Mucosa of descending colon (tissue), 3 donors: Measurements from ENCODE around the gene CHST3. TPM values are rescaled to one million over a fixed set of nuclear protein-coding genes. Genes with fewer than 3 reads are reported as not detected.

Experiments used
- ATAC-seq: fragments of 200-7000 bp; cut with Tn5 transposase; one replicate; pipeline ENCODE4 v1.9.1; 2020; ENCODE audit warnings: mild to moderate bottlenecking, moderate library complexity
- DNase-seq, 3 donors: peaks; one replicate each; pipeline ENCODE4 v3.0.0-alpha.2; 2020
- H3K36me3 ChIP-seq: fragments of 200-600 bp; one replicate; pipeline ENCODE4 v1.8.0; 2021; ENCODE audit warnings: low read depth, mild to moderate bottlenecking
- H3K4me1 ChIP-seq: fragments of 200-600 bp; one replicate; pipeline ENCODE4 v1.8.0; 2021; ENCODE audit warnings: low read depth, mild to moderate bottlenecking
- H3K4me3 ChIP-seq: fragments of 200-600 bp; one replicate; pipeline ENCODE4 v1.8.0; 2021; ENCODE audit warnings: mild to moderate bottlenecking
- H3K9me3 ChIP-seq: fragments of 200-600 bp; one replicate; pipeline ENCODE4 v1.8.0; 2021; ENCODE audit warnings: mild to moderate bottlenecking
- CTCF ChIP-seq: fragments of 200-600 bp; IDR thresholded peaks from one replicate; pipeline ENCODE4 v1.8.0; 2022; ENCODE audit warnings: antibody characterized with exemption, mild to moderate bottlenecking
- intact Hi-C, 2 donors: fragments of 100-400 bp; cut with DNase I in 1 of 2; cut with micrococcal nuclease in 1 of 2; formaldehyde crosslinking; loops; one replicate each; pipeline versions ENCODE4 v1.11.0 to v1.11.1; 2022; cut with DNase I, micrococcal nuclease
- total RNA-seq, 3 donors: library from RNA; stranded (reverse); fragmentation: NEBNext Ultra II Directional in 2 of 3; extraction: Animal tissue kit (Norgen Biotek cat#: 25700) in 2 of 3; gene quantifications; one replicate each; pipeline versions ENCODE4 v1.2.1 to v1.2.4, GENCODE V29; 2021 to 2023
- donor health status: DM: no; HTN: no; CAD: no; lungs with moderate emphysema.
- donor health status: DM: no; HTN: no; CAD: no.
- donor health status: DM: no; HTN: yes; CAD: no.

Gene CHST3
- total RNA-seq, 3 donors from 2014 or later, result 1.1 to 15.7 (median 3.1) TPM

GRCh38 chr10:72006026-72006425, 41.8 kb downstream of the CHST3 start:
- ATAC-seq (no peak), DNase-seq (no peak)
- no peaks in the 10 kb centered on the region for H3K9me3 ChIP-seq
- intact Hi-C loops, result no loop called here
- H3K4me1 ChIP-seq, result no peaks in the 10 kb centered on the region
- no peak overlapping the region for H3K4me3 ChIP-seq
- H3K36me3 ChIP-seq, result no peaks in the 10 kb centered on the region
- no peak for TF ChIP-seq CTCF

GRCh38 chr10:72007246-72007892, 43.2 kb downstream of the CHST3 start:
- no peak overlapping the region for H3K4me3 ChIP-seq
- intact Hi-C loops, result no loop called here
- no peaks in the 10 kb centered on the region for H3K4me1 ChIP-seq
- TF ChIP-seq CTCF, result no peak
- H3K36me3 ChIP-seq, result no peaks in the 10 kb centered on the region
- DNase-seq (no peak), ATAC-seq (no peak)
- H3K9me3 ChIP-seq, result no peaks in the 10 kb centered on the region

- H3K9me3 ChIP-seq, result no peaks in the 10 kb centered on the region
- no peaks in the 10 kb centered on the region for H3K4me1 ChIP-seq
- intact Hi-C loops, result no loop called here
- no peak for TF ChIP-seq CTCF
- ATAC-seq (no peak), DNase-seq (no peak)
- H3K36me3 ChIP-seq, result no peaks in the 10 kb centered on the region
- no peak overlapping the region for H3K4me3 ChIP-seq
Measured at GRCh38 chr10:72008096-72008981, 44.1 kb downstream of the CHST3 start.

GRCh38 chr10:72009051-72009424, 44.8 kb downstream of the CHST3 start:
- no peaks in the 10 kb centered on the region for H3K36me3 ChIP-seq
- no peaks in the 10 kb centered on the region for H3K4me1 ChIP-seq
- intact Hi-C loops, result no loop called here
- no peak for ATAC-seq
- DNase-seq, result no peak
- TF ChIP-seq CTCF, result no peak
- H3K9me3 ChIP-seq, result no peaks in the 10 kb centered on the region
- H3K4me3 ChIP-seq, result no peak overlapping the region

GRCh38 chr10:72009425-72010081, 45.4 kb downstream of the CHST3 start:
- intact Hi-C loops, result no loop called here
- Histone ChIP-seq H3K4me1 (no peaks in the 10 kb centered on the region), H3K36me3 (no peaks in the 10 kb centered on the region), H3K9me3 (no peaks in the 10 kb centered on the region), H3K4me3 (no peak overlapping the region)
- peak; percentile 65 for ATAC-seq
- no peak for TF ChIP-seq CTCF
- DNase-seq, result peak; percentile 60 to 82 (median 62)
